SK-N-SH treated with all-trans-retinoic acid at 6 μM for 48 hours (cell line): ENCODE measurements around the gene SPTLC1.

Experiments used
- ATAC-seq: fragments of 200-7000 bp; cut with Tn5 transposase; 3 replicates; pipeline ENCODE4 v1.9.1; 2020; ENCODE audit warnings: mild to moderate bottlenecking, moderate library complexity
- ARNTL ChIP-seq: fragments of 450-650 bp; formaldehyde crosslinking; IDR thresholded peaks from 2 replicates; pipeline ENCODE4 v1.5.0; 2020; ENCODE audit warnings: low read depth, mild to moderate bottlenecking, moderate library complexity, borderline replicate concordance
- BACH2 ChIP-seq: fragments of 250-450 bp; sonication (Bioruptor Pico); IDR thresholded peaks from 2 replicates; pipeline ENCODE4 v1.9.0; 2021; ENCODE audit warnings: mild to moderate bottlenecking, borderline replicate concordance
- CSDC2 ChIP-seq: fragments of 250-450 bp; sonication (Bioruptor Pico); IDR thresholded peaks from 2 replicates; pipeline ENCODE4 v1.5.0; 2020; ENCODE audit warnings: mild to moderate bottlenecking, moderate library complexity
- GLIS3 ChIP-seq: fragments of 250-450 bp; sonication (Bioruptor Pico); IDR thresholded peaks from 2 replicates; pipeline ENCODE4 v1.5.0; 2020; ENCODE audit warnings: mild to moderate bottlenecking, moderate library complexity
- ISL1 ChIP-seq: fragments of 250-450 bp; sonication (Bioruptor Pico); IDR thresholded peaks from 2 replicates; pipeline ENCODE4 v2.1.2; 2022; ENCODE audit warnings: mild to moderate bottlenecking, moderate library complexity
- OSR1 ChIP-seq: fragments of 250-450 bp; sonication (Bioruptor Pico); IDR thresholded peaks from 2 replicates; pipeline ENCODE4 v1.8.0; 2022; ENCODE audit warnings: moderate library complexity, mild to moderate bottlenecking, inconsistent platforms
- PATZ1 ChIP-seq: fragments of 250-450 bp; sonication (Bioruptor Pico); IDR thresholded peaks from 2 replicates; pipeline ENCODE4 v1.8.0; 2020; ENCODE audit warnings: mild to moderate bottlenecking, moderate library complexity, borderline replicate concordance
- POU6F1 ChIP-seq: fragments of 250-450 bp; sonication (Bioruptor Pico); IDR thresholded peaks from 2 replicates; pipeline ENCODE4 v1.8.0; 2021; ENCODE audit warnings: low read depth, mild to moderate bottlenecking, moderate library complexity, borderline replicate concordance
- PPARA ChIP-seq: fragments of 250-450 bp; sonication (Bioruptor Pico); IDR thresholded peaks from 2 replicates; pipeline ENCODE4 v1.5.0; 2020; ENCODE audit warnings: mild to moderate bottlenecking, borderline replicate concordance
- SNAI2 ChIP-seq: fragments of 250-450 bp; sonication (Bioruptor Pico); IDR thresholded peaks from 2 replicates; pipeline ENCODE4 v1.5.0; 2020; ENCODE audit warnings: mild to moderate bottlenecking, moderate library complexity
- TCF4 ChIP-seq: fragments of 250-450 bp; sonication (Bioruptor Pico); IDR thresholded peaks from 2 replicates; pipeline ENCODE4 v1.8.0; 2021; ENCODE audit warnings: mild to moderate bottlenecking, moderate library complexity, borderline replicate concordance
- TOX ChIP-seq: fragments of 250-450 bp; sonication (Bioruptor Pico); IDR thresholded peaks from 2 replicates; pipeline ENCODE4 v1.8.0; 2021; ENCODE audit warnings: mild to moderate bottlenecking, moderate library complexity, borderline replicate concordance
- ZC3H10 ChIP-seq: fragments of 250-450 bp; sonication (Bioruptor Pico); IDR thresholded peaks from 2 replicates; pipeline ENCODE4 v1.5.1; 2021; ENCODE audit warnings: mild to moderate bottlenecking, moderate library complexity
- ZFP3 ChIP-seq: fragments of 250-450 bp; sonication (Bioruptor Pico); IDR thresholded peaks from 2 replicates; pipeline ENCODE4 v1.5.0; 2020; ENCODE audit warnings: mild to moderate bottlenecking, moderate library complexity
- ZFP30 ChIP-seq: fragments of 450-650 bp; formaldehyde crosslinking; IDR thresholded peaks from 2 replicates; pipeline ENCODE4 v1.5.0; 2022; ENCODE audit warnings: mild to moderate bottlenecking, moderate library complexity
- ZNF70 ChIP-seq: fragments of 450-650 bp; formaldehyde crosslinking; IDR thresholded peaks from 2 replicates; pipeline ENCODE4 v1.5.0; 2020; ENCODE audit warnings: mild to moderate bottlenecking, moderate library complexity
- ZNF8 ChIP-seq: fragments of 450-650 bp; formaldehyde crosslinking; IDR thresholded peaks from 2 replicates; pipeline ENCODE4 v1.5.0; 2020; ENCODE audit warnings: mild to moderate bottlenecking, moderate library complexity
- TF ChIP-seq, protein P1 (sequence below): fragments of 250-450 bp; sonication (Bioruptor Pico); IDR thresholded peaks from 2 replicates; pipeline ENCODE4 v1.5.1; 2021; ENCODE audit warnings: mild to moderate bottlenecking, moderate library complexity
- TF ChIP-seq, protein P2 (sequence below): fragments of 250-450 bp; sonication (Bioruptor Pico); IDR thresholded peaks from 2 replicates; pipeline ENCODE4 v1.5.1; 2020; ENCODE audit warnings: low read depth, mild to moderate bottlenecking, moderate library complexity

Gene SPTLC1

DNA sequence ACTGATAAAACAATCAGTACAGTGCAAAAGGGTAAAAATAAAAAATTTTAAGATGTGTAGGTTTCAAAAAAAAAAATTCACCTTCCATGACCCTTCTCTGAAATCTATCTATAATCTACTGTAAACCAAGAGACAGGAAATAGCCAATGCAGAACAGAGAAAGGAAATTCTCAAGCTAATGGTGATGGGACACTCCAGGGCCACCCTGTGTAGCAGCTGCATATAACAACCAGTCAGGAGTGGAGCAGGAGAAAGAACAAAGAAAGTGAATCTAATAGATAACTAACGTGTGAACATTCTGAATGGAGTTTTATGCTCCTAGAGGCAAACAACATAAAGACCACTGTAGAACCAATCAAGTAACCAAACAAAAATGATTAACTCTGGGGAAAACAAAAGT, 16.6 kb downstream of the SPTLC1 start:
- ATAC-seq, result no peak

DNA sequence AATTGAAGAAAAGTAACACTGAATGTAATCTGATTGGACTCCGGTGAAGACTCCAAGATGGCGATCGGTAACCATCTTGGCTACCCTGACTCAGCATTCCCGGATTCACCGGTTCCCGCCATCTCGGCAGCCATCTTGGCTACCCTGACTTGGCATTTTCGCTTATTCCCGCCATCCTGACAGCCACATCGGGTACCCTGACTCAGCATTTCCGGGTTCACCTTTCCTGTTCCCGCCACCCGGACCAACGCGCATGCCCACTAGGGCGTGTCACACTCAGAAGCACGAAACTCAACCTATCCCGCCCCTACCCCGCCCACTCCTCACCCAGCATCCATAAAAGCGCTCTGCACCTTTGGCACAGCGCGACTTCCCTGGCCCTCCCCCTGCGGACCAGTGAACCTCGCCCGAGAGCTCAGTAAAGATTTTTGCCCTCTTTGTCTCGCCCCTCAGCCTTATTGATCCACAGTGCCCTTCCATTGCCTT, 17.2 kb downstream of the SPTLC1 start:
- TF ChIP-seq ZNF70 (CRISPR knock-in tag) (no peak), TCF4 (no peak), CSDC2 (CRISPR knock-in tag) (no peak), PPARA (CRISPR knock-in tag) (no peak), PATZ1 (CRISPR knock-in tag) (no peak)
- TF ChIP-seq, protein P1, sequence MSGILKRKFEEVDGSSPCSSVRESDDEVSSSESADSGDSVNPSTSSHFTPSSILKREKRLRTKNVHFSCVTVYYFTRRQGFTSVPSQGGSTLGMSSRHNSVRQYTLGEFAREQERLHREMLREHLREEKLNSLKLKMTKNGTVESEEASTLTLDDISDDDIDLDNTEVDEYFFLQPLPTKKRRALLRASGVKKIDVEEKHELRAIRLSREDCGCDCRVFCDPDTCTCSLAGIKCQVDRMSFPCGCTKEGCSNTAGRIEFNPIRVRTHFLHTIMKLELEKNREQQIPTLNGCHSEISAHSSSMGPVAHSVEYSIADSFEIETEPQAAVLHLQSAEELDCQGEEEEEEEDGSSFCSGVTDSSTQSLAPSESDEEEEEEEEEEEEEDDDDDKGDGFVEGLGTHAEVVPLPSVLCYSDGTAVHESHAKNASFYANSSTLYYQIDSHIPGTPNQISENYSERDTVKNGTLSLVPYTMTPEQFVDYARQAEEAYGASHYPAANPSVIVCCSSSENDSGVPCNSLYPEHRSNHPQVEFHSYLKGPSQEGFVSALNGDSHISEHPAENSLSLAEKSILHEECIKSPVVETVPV (CRISPR knock-in tag), result no peak
- ATAC-seq, result no peak

More for the DNA sequence above, 16.6 kb downstream of the SPTLC1 start:
- TF ChIP-seq, protein P2, sequence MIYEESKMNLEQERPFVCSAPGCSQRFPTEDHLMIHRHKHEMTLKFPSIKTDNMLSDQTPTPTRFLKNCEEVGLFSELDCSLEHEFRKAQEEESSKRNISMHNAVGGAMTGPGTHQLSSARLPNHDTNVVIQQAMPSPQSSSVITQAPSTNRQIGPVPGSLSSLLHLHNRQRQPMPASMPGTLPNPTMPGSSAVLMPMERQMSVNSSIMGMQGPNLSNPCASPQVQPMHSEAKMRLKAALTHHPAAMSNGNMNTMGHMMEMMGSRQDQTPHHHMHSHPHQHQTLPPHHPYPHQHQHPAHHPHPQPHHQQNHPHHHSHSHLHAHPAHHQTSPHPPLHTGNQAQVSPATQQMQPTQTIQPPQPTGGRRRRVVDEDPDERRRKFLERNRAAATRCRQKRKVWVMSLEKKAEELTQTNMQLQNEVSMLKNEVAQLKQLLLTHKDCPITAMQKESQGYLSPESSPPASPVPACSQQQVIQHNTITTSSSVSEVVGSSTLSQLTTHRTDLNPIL (CRISPR knock-in tag), result no peak
- TF ChIP-seq TOX (CRISPR knock-in tag) (no peak), ZNF8 (CRISPR knock-in tag) (no peak), SNAI2 (CRISPR knock-in tag) (no peak), ISL1 (no peak)
- TF ChIP-seq, all 23 proteins: peak for 0

DNA sequence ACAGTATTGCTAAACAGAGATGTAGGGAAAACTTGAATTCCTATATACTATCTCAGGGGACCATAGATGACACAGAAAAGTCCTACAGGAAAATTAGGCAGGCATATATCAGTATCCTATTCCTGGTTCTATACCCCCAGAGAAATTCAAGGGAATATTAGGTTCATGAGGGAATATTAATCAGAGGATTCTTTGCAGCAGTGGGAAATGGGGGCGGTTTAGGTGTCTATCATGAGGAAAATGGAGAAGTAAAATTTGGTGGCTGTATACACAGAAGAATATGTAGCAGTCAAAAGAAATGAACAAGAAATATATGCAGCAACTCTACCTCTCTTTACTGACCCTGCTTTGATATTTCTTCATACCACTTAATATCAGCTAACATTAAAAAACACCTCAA, 20.0 kb downstream of the SPTLC1 start:
- no peak for ATAC-seq
- TF ChIP-seq ZFP3 (CRISPR knock-in tag), result no peak
- TF ChIP-seq ZC3H10, result no peak
- no peak for TF ChIP-seq PPARA (CRISPR knock-in tag)
- TF ChIP-seq GLIS3 (CRISPR knock-in tag), result no peak
- no peak for TF ChIP-seq CSDC2 (CRISPR knock-in tag)
- TF ChIP-seq ISL1, result no peak
- no peak for TF ChIP-seq BACH2 (CRISPR knock-in tag)
- TF ChIP-seq POU6F1 (CRISPR knock-in tag), result no peak
- no peak for TF ChIP-seq TOX (CRISPR knock-in tag)
- no peak for TF ChIP-seq ZNF8 (CRISPR knock-in tag)
- no peak for TF ChIP-seq ARNTL
- no peak for TF ChIP-seq TCF4
- TF ChIP-seq, protein P1 (CRISPR knock-in tag), result no peak
- no peak for TF ChIP-seq OSR1 (CRISPR knock-in tag)
- TF ChIP-seq SNAI2 (CRISPR knock-in tag), result no peak

- TF ChIP-seq POU6F1 (CRISPR knock-in tag) (no peak), ZFP3 (CRISPR knock-in tag) (no peak), GLIS3 (CRISPR knock-in tag) (no peak), ZFP30 (CRISPR knock-in tag) (no peak), PPARA (CRISPR knock-in tag) (no peak), TCF4 (no peak), TOX (CRISPR knock-in tag) (no peak), ISL1 (no peak), OSR1 (CRISPR knock-in tag) (no peak), ZNF70 (CRISPR knock-in tag) (no peak)
- TF ChIP-seq, protein P1 (CRISPR knock-in tag), result no peak
- ATAC-seq, result no peak
Observed at GRCh38 chr9:92094655-92095054, 20.6 kb downstream of the SPTLC1 start.
